SKM-1 treated with dmso at 0.1 percent for 144 hours (cell line): ENCODE data around the gene XRCC6.
"Not testable (repeated sequence)": the region's sequence is repeated elsewhere in the genome, so short reads cannot be mapped to it uniquely, and the experiment has no call there.

Experiments used
- DNase-seq: peaks from one replicate; lab custom pipeline; 2025; ENCODE audit not compliant: unreplicated experiment; lab: John Stamatoyannopoulos, UW

The XRCC6 gene

GRCh38 chr22:41621099-41621910 lies at the start of gene XRCC6:
Gene XRCC6, plus strand, starts transcription at chr22:41621295. Its CDS starts 710 bp downstream, at chr22:41622005.
- DNase-seq = peak; percentile 98

- no peak for DNase-seq
These were observed 49.3 kb upstream of the XRCC6 start for GRCh38 chr22:41571786-41572185.

- not testable (repeated sequence) for DNase-seq
These were observed 48.8 kb upstream of the XRCC6 start for GRCh38 chr22:41572305-41572704.

- no peak for DNase-seq
These were observed 47.4 kb upstream of the XRCC6 start for GRCh38 chr22:41573677-41574076.

- DNase-seq = no peak
These were observed 46.2 kb upstream of the XRCC6 start for GRCh38 chr22:41574847-41575381.

- no peak for DNase-seq
These were observed 45.6 kb upstream of the XRCC6 start for GRCh38 chr22:41575533-41575932.

GRCh38 chr22:41576877-41577276 lies 44.2 kb upstream of the XRCC6 start:
- peak; percentile 18 for DNase-seq

GRCh38 chr22:41578114-41578513 lies 43.0 kb upstream of the XRCC6 start:
- no peak for DNase-seq

- DNase-seq = no peak
These were observed 42.3 kb upstream of the XRCC6 start for GRCh38 chr22:41578818-41579217.

- DNase-seq = no peak
These were observed 41.6 kb upstream of the XRCC6 start for GRCh38 chr22:41579297-41579996.

GRCh38 chr22:41579997-41580355 lies 41.1 kb upstream of the XRCC6 start:
- no peak for DNase-seq

- DNase-seq = no peak
These were observed 38.4 kb upstream of the XRCC6 start for GRCh38 chr22:41582694-41583093.

GRCh38 chr22:41584881-41585280 lies 36.2 kb upstream of the XRCC6 start:
- DNase-seq = no peak

- DNase-seq = no peak
These were observed 35.2 kb upstream of the XRCC6 start for GRCh38 chr22:41585898-41586297.

- DNase-seq = no peak
These were observed 33.8 kb upstream of the XRCC6 start for GRCh38 chr22:41587347-41587723.

- peak; percentile 99 for DNase-seq
These were observed 31.5 kb upstream of the XRCC6 start, which contains the start of gene PMM1 for GRCh38 chr22:41589391-41590241. Gene PMM1, minus strand, starts transcription at chr22:41589840. Its CDS starts 35 bp downstream, at chr22:41589805.

- DNase-seq = not testable (repeated sequence)
These were observed 27.6 kb upstream of the XRCC6 start for GRCh38 chr22:41593336-41593960.

- DNase-seq = no peak
These were observed 25.4 kb upstream of the XRCC6 start for GRCh38 chr22:41595703-41596102.

GRCh38 chr22:41596776-41597634 lies 24.1 kb upstream of the XRCC6 start:
- peak; percentile 15 for DNase-seq

- DNase-seq = no peak
These were observed 23.5 kb upstream of the XRCC6 start for GRCh38 chr22:41597635-41597953.
